ENCODE results near the gene C10orf88. TPM values are rescaled to one million over a fixed set of nuclear protein-coding genes. Genes with fewer than 3 reads are reported as not detected.
A peak's percentile ranks its signal among the peaks of the same experiment; 100 is the strongest.

Gene C10orf88
- total RNA-seq: 10 to 100 TPM in 1 of 2 donors, 1 to 10 TPM in 1; 4.8 to 17.1 TPM
- 1 to 10 TPM; 3.7 to 5.2 TPM for polyA plus RNA-seq
- long read RNA-seq, donor 1, transcript C10orf88-204 (6 exons, 2,482 nt): major isoform, 10 of 10 reads
- long read RNA-seq, donor 1, partial matches to known transcripts: 0 of 10 reads
- long read RNA-seq, donor 1, other reads (novel, unspliced or antisense): 0 of 10 reads
- long read RNA-seq, donor 2, partial matches to known transcripts: 19 of 19 reads
- long read RNA-seq, donor 2, other reads (novel, unspliced or antisense): 0 of 19 reads
- long read RNA-seq, donor 3, partial matches to known transcripts: 0 of 2 reads
- long read RNA-seq, donor 3, other reads (novel, unspliced or antisense): 0 of 2 reads
- long read RNA-seq, donor 4, partial matches to known transcripts: 0 of 2 reads
- long read RNA-seq, donor 4, other reads (novel, unspliced or antisense): 0 of 2 reads
- long read RNA-seq, donor 5, transcript C10orf88-204 (6 exons, 2,482 nt): major isoform, 6 of 6 reads
- long read RNA-seq, donor 5, partial matches to known transcripts: 0 of 6 reads
- long read RNA-seq, donor 5, other reads (novel, unspliced or antisense): 0 of 6 reads

- peaks cover 0 to 2% (median 0%) of the 10 kb centered on the region in 3 donors for H3K27me3 ChIP-seq (ENCODE audit: control insufficient read depth in 3 of 3, insufficient read depth in 3 of 3, low read length in 2 of 3)
- H3K4me1 ChIP-seq (ENCODE audit: control insufficient read depth in 5 of 5, insufficient read depth in 5 of 5, low read length in 5 of 5): peaks cover 0 to 7% (median 4%) of the 10 kb centered on the region in 5 donors
- DNase-seq: peak; percentile 99
- peak; percentile 97 for ATAC-seq (ENCODE audit: insufficient read depth, low FRiP score)
- H3K36me3 ChIP-seq (ENCODE audit: control insufficient read depth in 4 of 4, insufficient read depth in 4 of 4, low read length in 4 of 4): peaks cover 0 to 11% (median 0%) of the 10 kb centered on the region in 4 donors
- H3K4me3 ChIP-seq: peak within 1 kb of the TSS; percentile 92
- H3K9me3 ChIP-seq (ENCODE audit: control insufficient read depth in 4 of 4, insufficient read depth in 3 of 4, low read length in 3 of 4): no peaks in the 10 kb centered on the region
- WGBS, 2 donors: 6% methylated on average over 74 to 77 of the region's 77 CpGs
- TF ChIP-seq CTCF (IDR thresholded peaks at IDR 0.05; ENCODE audit: control extremely low read depth, extremely low read depth): no peak
- H3K9ac ChIP-seq (ENCODE audit: insufficient read depth in 1 of 2, low read length in 2 of 2): peak within 1 kb of the TSS in 1 of 2 donors; percentile 65
- peak within 1 kb of the TSS; percentile 78 to 84 for H3K27ac ChIP-seq (ENCODE audit: low read depth in 1 of 2, low read length in 1 of 2)
Measured at GRCh38 chr10:122953902-122954730, at the start of gene C10orf88. C10orf88 (minus strand) TSS chr10:122954227; CDS start chr10:122954178, 49 bp downstream.

GRCh38 chr10:123001370-123001769 lies 47.3 kb upstream of the C10orf88 start:
- 94 to 96% methylated on average over 2 of the region's 2 CpGs for WGBS, 2 donors

GRCh38 chr10:123000155-123000554 lies 46.1 kb upstream of the C10orf88 start:
- Histone ChIP-seq H3K27me3 (ENCODE audit: control insufficient read depth in 3 of 3, insufficient read depth in 3 of 3, low read length in 2 of 3) (no peaks in the 10 kb centered on the region), H3K9me3 (ENCODE audit: control insufficient read depth in 4 of 4, insufficient read depth in 3 of 4, low read length in 3 of 4) (no peaks in the 10 kb centered on the region), H3K4me3 (no peak overlapping the region), H3K4me1 (ENCODE audit: control insufficient read depth in 5 of 5, insufficient read depth in 5 of 5, low read length in 5 of 5) (peaks cover 0 to 9% (median 3%) of the 10 kb centered on the region in 5 donors), H3K9ac (ENCODE audit: insufficient read depth in 1 of 2, low read length in 2 of 2) (no peak overlapping the region), H3K27ac (ENCODE audit: low read depth in 1 of 2, low read length in 1 of 2) (no peak overlapping the region), H3K36me3 (ENCODE audit: control insufficient read depth in 4 of 4, insufficient read depth in 4 of 4, low read length in 4 of 4) (peaks cover 5 to 22% (median 9%) of the 10 kb centered on the region in 4 donors)
- DNase-seq (no peak), ATAC-seq (ENCODE audit: insufficient read depth, low FRiP score) (no peak)
- 85 to 89% methylated on average over 3 of the region's 3 CpGs for WGBS, 2 donors
- no peak for TF ChIP-seq CTCF (IDR thresholded peaks at IDR 0.05; ENCODE audit: control extremely low read depth, extremely low read depth)

More at GRCh38 chr10:123001370-123001769, 47.3 kb upstream of the C10orf88 start:
- TF ChIP-seq CTCF (IDR thresholded peaks at IDR 0.05; ENCODE audit: control extremely low read depth, extremely low read depth): no peak
- ATAC-seq (ENCODE audit: insufficient read depth, low FRiP score) (no peak), DNase-seq (no peak)
- H3K27me3 ChIP-seq (ENCODE audit: control insufficient read depth in 3 of 3, insufficient read depth in 3 of 3, low read length in 2 of 3): no peaks in the 10 kb centered on the region
- no peak overlapping the region for H3K27ac ChIP-seq (ENCODE audit: low read depth in 1 of 2, low read length in 1 of 2)
- peaks cover 0 to 12% (median 3%) of the 10 kb centered on the region in 5 donors for H3K4me1 ChIP-seq (ENCODE audit: control insufficient read depth in 5 of 5, insufficient read depth in 5 of 5, low read length in 5 of 5)
- no peaks in the 10 kb centered on the region for H3K9me3 ChIP-seq (ENCODE audit: control insufficient read depth in 4 of 4, insufficient read depth in 3 of 4, low read length in 3 of 4)
- no peak overlapping the region for H3K4me3 ChIP-seq
- no peak overlapping the region for H3K9ac ChIP-seq (ENCODE audit: insufficient read depth in 1 of 2, low read length in 2 of 2)
- H3K36me3 ChIP-seq (ENCODE audit: control insufficient read depth in 4 of 4, insufficient read depth in 4 of 4, low read length in 4 of 4): peaks cover 0 to 12% (median 2%) of the 10 kb centered on the region in 4 donors
